Kidney epithelial cell (primary cell): Measurements from ENCODE around the gene RAB4A. TPM values are rescaled to one million over a fixed set of nuclear protein-coding genes. Genes with fewer than 3 reads are reported as not detected.

ENCODE experiments used
- DNase-seq: peaks from one replicate; pipeline ENCODE4 v3.0.0-alpha.2; 2010; ENCODE audit warnings: low read depth
- H3K27me3 ChIP-seq: 2 replicates; pipeline ENCODE4 v1.6.0; 2011; ENCODE audit warnings: low read length; ENCODE audit not compliant: control insufficient read depth, insufficient read depth
- H3K36me3 ChIP-seq: 2 replicates; pipeline ENCODE4 v1.5.1; 2011; ENCODE audit warnings: low read length; ENCODE audit not compliant: control insufficient read depth, insufficient read depth
- H3K4me3 ChIP-seq: 2 replicates; pipeline ENCODE4 v1.5.1; 2011; ENCODE audit warnings: low read depth, mild to moderate bottlenecking, control low read depth, low read length
- total RNA-seq: library from RNA; depleted of rRNA; stranded (reverse); fragments of >200 nt; gene quantifications from 2 replicates; pipeline ENCODE4 v1.2.3, GENCODE V29; 2015
- TF ChIP-seq, protein P1 (sequence below): IDR thresholded peaks from 2 replicates; pipeline ENCODE4 v1.5.1; 2011; ENCODE audit warnings: mild to moderate bottlenecking, moderate library complexity, low read length, control low read depth, inconsistent platforms; ENCODE audit not compliant: insufficient read depth, poor library complexity, severe bottlenecking

The RAB4A gene
- total RNA-seq, 1 donor from 2014 or later: 53.9 TPM

DNA sequence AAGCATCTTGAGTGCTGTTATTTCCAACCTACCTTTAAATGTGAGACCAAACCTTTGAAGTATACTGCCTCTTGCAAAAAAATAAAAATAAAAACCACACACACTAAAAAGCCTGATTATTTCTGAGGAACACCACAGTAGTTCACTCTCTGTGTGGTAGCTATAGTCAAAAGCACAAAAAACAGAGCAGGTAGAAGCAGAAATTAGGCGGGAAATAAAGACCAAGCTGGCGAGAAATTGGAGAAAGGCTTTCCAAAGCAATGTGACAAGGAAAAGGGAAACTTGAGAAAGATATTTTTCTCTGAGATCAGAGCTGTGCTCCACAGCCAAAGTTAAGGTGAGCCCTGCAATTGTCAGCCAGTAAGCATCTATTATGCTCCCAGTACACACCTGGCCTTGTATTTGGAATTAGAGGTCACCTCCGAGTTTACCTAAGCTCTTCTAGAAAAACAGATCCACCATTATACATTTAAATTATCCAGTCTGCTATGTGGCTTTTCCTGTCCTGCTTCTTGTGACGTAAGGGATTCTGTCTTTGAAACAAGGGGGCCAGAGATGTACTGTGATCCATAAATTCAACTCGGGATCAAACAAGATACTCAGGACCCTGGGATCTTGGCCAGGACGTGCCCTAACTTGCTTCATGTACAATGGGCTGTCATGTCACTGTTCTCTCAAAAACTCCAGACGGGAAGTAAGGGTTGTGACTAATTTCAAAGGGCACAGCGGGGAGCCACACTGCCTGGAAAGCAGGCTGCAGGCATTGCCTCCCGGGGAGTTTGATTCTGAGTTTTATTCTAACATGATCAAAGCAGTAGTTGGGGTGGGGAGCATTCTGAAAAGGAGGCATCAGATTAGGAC is 39.8 kb upstream of the RAB4A start:
- no peak for DNase-seq
- Histone ChIP-seq H3K27me3 (peaks cover 7% of the 10 kb centered on the region), H3K36me3 (no peaks in the 10 kb centered on the region), H3K4me3 (no peak overlapping the region)
- TF ChIP-seq, protein P1, sequence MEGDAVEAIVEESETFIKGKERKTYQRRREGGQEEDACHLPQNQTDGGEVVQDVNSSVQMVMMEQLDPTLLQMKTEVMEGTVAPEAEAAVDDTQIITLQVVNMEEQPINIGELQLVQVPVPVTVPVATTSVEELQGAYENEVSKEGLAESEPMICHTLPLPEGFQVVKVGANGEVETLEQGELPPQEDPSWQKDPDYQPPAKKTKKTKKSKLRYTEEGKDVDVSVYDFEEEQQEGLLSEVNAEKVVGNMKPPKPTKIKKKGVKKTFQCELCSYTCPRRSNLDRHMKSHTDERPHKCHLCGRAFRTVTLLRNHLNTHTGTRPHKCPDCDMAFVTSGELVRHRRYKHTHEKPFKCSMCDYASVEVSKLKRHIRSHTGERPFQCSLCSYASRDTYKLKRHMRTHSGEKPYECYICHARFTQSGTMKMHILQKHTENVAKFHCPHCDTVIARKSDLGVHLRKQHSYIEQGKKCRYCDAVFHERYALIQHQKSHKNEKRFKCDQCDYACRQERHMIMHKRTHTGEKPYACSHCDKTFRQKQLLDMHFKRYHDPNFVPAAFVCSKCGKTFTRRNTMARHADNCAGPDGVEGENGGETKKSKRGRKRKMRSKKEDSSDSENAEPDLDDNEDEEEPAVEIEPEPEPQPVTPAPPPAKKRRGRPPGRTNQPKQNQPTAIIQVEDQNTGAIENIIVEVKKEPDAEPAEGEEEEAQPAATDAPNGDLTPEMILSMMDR: no peak

GRCh38 chr1:229231754-229232119 is 39.2 kb upstream of the RAB4A start:
- DNase-seq: no peak
- Histone ChIP-seq H3K4me3 (no peak overlapping the region), H3K36me3 (no peaks in the 10 kb centered on the region), H3K27me3 (peaks cover 6% of the 10 kb centered on the region)
- TF ChIP-seq, protein P1: no peak

- no peaks in the 10 kb centered on the region for H3K36me3 ChIP-seq
- TF ChIP-seq, protein P1: no peak
These were observed 35.9 kb upstream of the RAB4A start for GRCh38 chr1:229234870-229235472.

GRCh38 chr1:229237320-229237719 is 33.6 kb upstream of the RAB4A start:
- Histone ChIP-seq H3K27me3 (peaks cover 3% of the 10 kb centered on the region), H3K4me3 (no peak overlapping the region), H3K36me3 (no peaks in the 10 kb centered on the region)
- no peak for DNase-seq
- TF ChIP-seq, protein P1: no peak

More at GRCh38 chr1:229234870-229235472, 35.9 kb upstream of the RAB4A start:
- Histone ChIP-seq H3K4me3 (no peak overlapping the region), H3K27me3 (peaks cover 7% of the 10 kb centered on the region)
- DNase-seq: no peak

GRCh38 chr1:229238231-229238630 is 32.7 kb upstream of the RAB4A start:
- no peak for DNase-seq
- TF ChIP-seq, protein P1: no peak
- peaks cover 3% of the 10 kb centered on the region for H3K27me3 ChIP-seq
- H3K4me3 ChIP-seq: no peak overlapping the region
- H3K36me3 ChIP-seq: no peaks in the 10 kb centered on the region
